ENCODE results near the gene APLP2. TPM values are rescaled to one million over a fixed set of nuclear protein-coding genes. Genes with fewer than 3 reads are reported as not detected.

Gene APLP2
- total and polyA plus RNA-seq, 2 experiments from 2014 or later, result 322 to 362 TPM

GRCh38 chr11:130055617-130056016, 14.1 kb upstream of the APLP2 start (continued):
- TF ChIP-seq, protein P1, sequence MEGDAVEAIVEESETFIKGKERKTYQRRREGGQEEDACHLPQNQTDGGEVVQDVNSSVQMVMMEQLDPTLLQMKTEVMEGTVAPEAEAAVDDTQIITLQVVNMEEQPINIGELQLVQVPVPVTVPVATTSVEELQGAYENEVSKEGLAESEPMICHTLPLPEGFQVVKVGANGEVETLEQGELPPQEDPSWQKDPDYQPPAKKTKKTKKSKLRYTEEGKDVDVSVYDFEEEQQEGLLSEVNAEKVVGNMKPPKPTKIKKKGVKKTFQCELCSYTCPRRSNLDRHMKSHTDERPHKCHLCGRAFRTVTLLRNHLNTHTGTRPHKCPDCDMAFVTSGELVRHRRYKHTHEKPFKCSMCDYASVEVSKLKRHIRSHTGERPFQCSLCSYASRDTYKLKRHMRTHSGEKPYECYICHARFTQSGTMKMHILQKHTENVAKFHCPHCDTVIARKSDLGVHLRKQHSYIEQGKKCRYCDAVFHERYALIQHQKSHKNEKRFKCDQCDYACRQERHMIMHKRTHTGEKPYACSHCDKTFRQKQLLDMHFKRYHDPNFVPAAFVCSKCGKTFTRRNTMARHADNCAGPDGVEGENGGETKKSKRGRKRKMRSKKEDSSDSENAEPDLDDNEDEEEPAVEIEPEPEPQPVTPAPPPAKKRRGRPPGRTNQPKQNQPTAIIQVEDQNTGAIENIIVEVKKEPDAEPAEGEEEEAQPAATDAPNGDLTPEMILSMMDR (conservative IDR thresholded peaks at IDR 0.05; ENCODE audit: low read depth in 2 of 2), result no peak

DNA sequence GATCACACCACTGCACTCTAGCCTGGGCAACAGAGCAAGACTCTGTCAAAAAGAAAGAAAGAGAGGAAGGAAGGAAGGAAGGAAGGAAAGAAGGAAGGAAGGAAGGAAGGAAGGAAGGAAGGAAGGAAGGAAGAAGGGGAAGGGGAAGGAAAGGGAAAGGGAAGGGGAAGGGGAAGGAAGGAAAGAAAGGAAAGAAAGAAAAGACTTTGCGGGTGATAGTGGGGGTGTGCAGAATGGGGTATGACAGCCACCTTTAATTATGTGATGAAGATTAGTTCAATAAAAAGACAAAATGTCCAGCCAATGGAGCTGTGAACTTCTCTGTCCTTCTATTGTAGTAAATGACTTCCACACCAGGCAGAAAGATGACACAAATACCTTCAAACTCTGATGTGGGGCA, 8.7 kb upstream of the APLP2 start:
- Histone ChIP-seq H3K27ac (ENCODE audit: low read depth) (no peak overlapping the region), H4K20me1 (replicated peaks; ENCODE audit: insufficient read depth) (no peaks in the 10 kb centered on the region), H3K36me3 (ENCODE audit: insufficient read depth) (no peaks in the 10 kb centered on the region), H3K27me3 (ENCODE audit: insufficient read depth) (0 out of 2 replicates have a peak, but pooled peaks cover 2% of the 10 kb centered on the region), H2AFZ (no peak overlapping the region), H3K79me2 (replicated peaks; ENCODE audit: insufficient read depth) (no peaks in the 10 kb centered on the region), H3K4me1 (ENCODE audit: insufficient read depth) (no peaks in the 10 kb centered on the region), H3K9me2 (ENCODE audit: insufficient read depth) (no peaks in the 10 kb centered on the region), H3K4me2 (no peak overlapping the region), H3F3A (replicated peaks; ENCODE audit: low read depth) (no peaks in the 10 kb centered on the region), H3K4me3 (no peak overlapping the region)
- Mint-ChIP-seq H3K36me3 (ENCODE audit: low read depth) (no peaks in the 10 kb centered on the region), H3K27me3 (ENCODE audit: insufficient read depth, low read depth, poor library complexity) (peaks cover 3% of the 10 kb centered on the region), H3K4me1 (no peaks in the 10 kb centered on the region; the same call in 2 of the 3 replicates), H3K4me3 (no peak overlapping the region), H3K9me3 (no peaks in the 10 kb centered on the region), H3K27ac (no peak overlapping the region)
- ATAC-seq (no peak), DNase-seq (ENCODE audit: low spot score) (no peak)
- no peak for TF ChIP-seq EZH2phosphoT487 (IDR thresholded peaks at IDR 0.05; ENCODE audit: unreplicated experiment)
- TF ChIP-seq, protein P2, sequence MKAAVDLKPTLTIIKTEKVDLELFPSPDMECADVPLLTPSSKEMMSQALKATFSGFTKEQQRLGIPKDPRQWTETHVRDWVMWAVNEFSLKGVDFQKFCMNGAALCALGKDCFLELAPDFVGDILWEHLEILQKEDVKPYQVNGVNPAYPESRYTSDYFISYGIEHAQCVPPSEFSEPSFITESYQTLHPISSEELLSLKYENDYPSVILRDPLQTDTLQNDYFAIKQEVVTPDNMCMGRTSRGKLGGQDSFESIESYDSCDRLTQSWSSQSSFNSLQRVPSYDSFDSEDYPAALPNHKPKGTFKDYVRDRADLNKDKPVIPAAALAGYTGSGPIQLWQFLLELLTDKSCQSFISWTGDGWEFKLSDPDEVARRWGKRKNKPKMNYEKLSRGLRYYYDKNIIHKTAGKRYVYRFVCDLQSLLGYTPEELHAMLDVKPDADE (IDR thresholded peaks at IDR 0.05), result no peak
- no peak for TF ChIP-seq STAT1 (IDR thresholded peaks at IDR 0.05; ENCODE audit: unreplicated experiment)

DNA sequence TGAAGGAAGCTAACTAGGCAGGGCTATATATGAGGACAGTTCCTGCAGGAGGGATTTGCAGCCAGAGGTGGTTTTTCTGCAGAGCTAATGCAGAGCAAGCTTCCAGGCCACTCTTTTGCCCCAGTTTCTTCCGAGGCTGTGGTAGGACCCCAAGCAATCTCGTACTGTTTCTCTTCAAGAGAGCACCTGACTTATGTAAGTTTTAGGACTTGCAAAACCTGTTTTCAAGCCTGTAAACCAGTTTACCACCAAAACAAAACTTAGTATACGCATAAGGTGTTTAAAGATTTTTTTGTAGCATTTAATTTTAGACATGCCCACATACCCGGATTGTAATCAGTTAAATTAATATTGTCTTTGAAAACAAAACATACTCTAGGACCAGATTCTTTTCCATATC, 7.7 kb upstream of the APLP2 start:
- no peaks in the 10 kb centered on the region; the same call in 2 of the 3 replicates for H3K4me1 Mint-ChIP-seq
- Histone ChIP-seq H3K36me3 (ENCODE audit: insufficient read depth) (no peaks in the 10 kb centered on the region), H3K4me1 (ENCODE audit: insufficient read depth) (no peaks in the 10 kb centered on the region), H3K9me2 (ENCODE audit: insufficient read depth) (no peaks in the 10 kb centered on the region), H3K4me2 (no peak overlapping the region), H3K4me3 (no peak overlapping the region), H3K79me2 (replicated peaks; ENCODE audit: insufficient read depth) (no peaks in the 10 kb centered on the region), H3K27me3 (ENCODE audit: insufficient read depth) (peaks cover 3% of the 10 kb centered on the region), H3F3A (replicated peaks; ENCODE audit: low read depth) (no peaks in the 10 kb centered on the region), H3K27ac (ENCODE audit: low read depth) (no peak overlapping the region), H4K20me1 (replicated peaks; ENCODE audit: insufficient read depth) (no peaks in the 10 kb centered on the region), H2AFZ (no peak overlapping the region)
- ATAC-seq (peak; percentile 36; the same call in 1 of the 3 replicates), DNase-seq (ENCODE audit: low spot score) (no peak)
- peaks cover 3% of the 10 kb centered on the region for H3K27me3 Mint-ChIP-seq (ENCODE audit: insufficient read depth, low read depth, poor library complexity)
- no peak overlapping the region for H3K27ac Mint-ChIP-seq
- H3K36me3 Mint-ChIP-seq (ENCODE audit: low read depth), result no peaks in the 10 kb centered on the region
- no peaks in the 10 kb centered on the region for H3K9me3 Mint-ChIP-seq
- no peak overlapping the region for H3K4me3 Mint-ChIP-seq
- TF ChIP-seq ZNF331 (CRISPR knock-in tag; IDR thresholded peaks at IDR 0.05; ENCODE audit: low read depth), result no peak
- no peak for TF ChIP-seq CREB1 (CRISPR knock-in tag; IDR thresholded peaks at IDR 0.05; ENCODE audit: low read depth)
- no peak for TF ChIP-seq STAT1 (IDR thresholded peaks at IDR 0.05; ENCODE audit: unreplicated experiment)
- TF ChIP-seq EZH2 (IDR thresholded peaks at IDR 0.05; ENCODE audit: low read depth, unreplicated experiment), result no peak
- TF ChIP-seq ZNF114 (CRISPR knock-in tag; IDR thresholded peaks at IDR 0.05), result no peak
- no peak for TF ChIP-seq POLR2AphosphoS5 (IDR thresholded peaks at IDR 0.05; ENCODE audit: low read depth)
- TF ChIP-seq JUNB (IDR thresholded peaks at IDR 0.05; ENCODE audit: unreplicated experiment), result no peak
- TF ChIP-seq, protein P2 (IDR thresholded peaks at IDR 0.05), result no peak
- TF ChIP-seq, protein P3, sequence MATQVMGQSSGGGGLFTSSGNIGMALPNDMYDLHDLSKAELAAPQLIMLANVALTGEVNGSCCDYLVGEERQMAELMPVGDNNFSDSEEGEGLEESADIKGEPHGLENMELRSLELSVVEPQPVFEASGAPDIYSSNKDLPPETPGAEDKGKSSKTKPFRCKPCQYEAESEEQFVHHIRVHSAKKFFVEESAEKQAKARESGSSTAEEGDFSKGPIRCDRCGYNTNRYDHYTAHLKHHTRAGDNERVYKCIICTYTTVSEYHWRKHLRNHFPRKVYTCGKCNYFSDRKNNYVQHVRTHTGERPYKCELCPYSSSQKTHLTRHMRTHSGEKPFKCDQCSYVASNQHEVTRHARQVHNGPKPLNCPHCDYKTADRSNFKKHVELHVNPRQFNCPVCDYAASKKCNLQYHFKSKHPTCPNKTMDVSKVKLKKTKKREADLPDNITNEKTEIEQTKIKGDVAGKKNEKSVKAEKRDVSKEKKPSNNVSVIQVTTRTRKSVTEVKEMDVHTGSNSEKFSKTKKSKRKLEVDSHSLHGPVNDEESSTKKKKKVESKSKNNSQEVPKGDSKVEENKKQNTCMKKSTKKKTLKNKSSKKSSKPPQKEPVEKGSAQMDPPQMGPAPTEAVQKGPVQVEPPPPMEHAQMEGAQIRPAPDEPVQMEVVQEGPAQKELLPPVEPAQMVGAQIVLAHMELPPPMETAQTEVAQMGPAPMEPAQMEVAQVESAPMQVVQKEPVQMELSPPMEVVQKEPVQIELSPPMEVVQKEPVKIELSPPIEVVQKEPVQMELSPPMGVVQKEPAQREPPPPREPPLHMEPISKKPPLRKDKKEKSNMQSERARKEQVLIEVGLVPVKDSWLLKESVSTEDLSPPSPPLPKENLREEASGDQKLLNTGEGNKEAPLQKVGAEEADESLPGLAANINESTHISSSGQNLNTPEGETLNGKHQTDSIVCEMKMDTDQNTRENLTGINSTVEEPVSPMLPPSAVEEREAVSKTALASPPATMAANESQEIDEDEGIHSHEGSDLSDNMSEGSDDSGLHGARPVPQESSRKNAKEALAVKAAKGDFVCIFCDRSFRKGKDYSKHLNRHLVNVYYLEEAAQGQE (IDR thresholded peaks at IDR 0.05; ENCODE audit: unreplicated experiment), result no peak
- TF ChIP-seq, protein P1 (conservative IDR thresholded peaks at IDR 0.05; ENCODE audit: low read depth in 2 of 2), result no peak
- no peak for TF ChIP-seq NANOG (IDR thresholded peaks at IDR 0.05; ENCODE audit: borderline replicate concordance)

Data from GM23338 (cell line).